ENCODE measurements around the gene KDM5C. TPM values are rescaled to one million over a fixed set of nuclear protein-coding genes. Genes with fewer than 3 reads are reported as not detected.

Gene KDM5C
- total RNA-seq, 4 donors from 2014 or later = 126 to 318 (median 160) TPM

DNA sequence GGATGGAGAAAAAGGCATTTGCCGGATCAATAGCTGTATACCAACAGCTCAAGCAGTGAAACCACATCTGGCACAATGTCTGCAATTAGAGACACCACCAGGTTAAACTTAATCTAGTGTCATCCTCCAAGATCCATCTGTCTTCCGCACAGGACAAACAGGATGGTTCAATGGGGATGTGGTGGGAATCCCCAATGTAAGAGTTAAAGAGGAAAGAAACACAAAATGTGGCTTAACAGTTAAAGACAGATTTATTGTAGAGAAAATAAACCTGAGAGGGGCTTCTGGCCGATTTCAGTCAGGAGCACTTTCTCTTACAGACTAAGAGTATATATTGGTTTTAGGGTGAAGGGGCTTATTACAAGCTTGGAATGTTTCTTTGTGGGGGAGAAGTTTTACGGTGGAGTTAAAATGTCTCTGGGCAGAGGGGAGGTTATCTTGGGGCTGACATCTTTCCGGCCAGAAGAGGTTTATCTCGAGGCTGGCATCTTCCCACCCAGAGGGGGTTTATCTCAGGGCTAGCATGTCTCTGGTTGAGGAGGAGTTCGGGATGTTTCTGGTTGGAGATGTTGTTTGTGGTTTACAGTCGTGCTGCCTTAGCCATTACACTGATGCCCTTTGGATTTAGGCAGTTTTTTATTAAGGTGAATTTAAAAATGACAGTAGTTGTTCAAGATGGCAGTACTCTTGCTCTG lies 69.3 kb downstream of the KDM5C start:
- Histone ChIP-seq H3K36me3 (no peaks in the 10 kb centered on the region), H3K4me1 (no peaks in the 10 kb centered on the region), H3K9me3 (no peaks in the 10 kb centered on the region), H3K4me3 (no peak overlapping the region), H3K27ac (no peak overlapping the region), H3K27me3 (no peaks in the 10 kb centered on the region)
- TF ChIP-seq EP300 (IDR thresholded peaks at IDR 0.05) = no peak
- TF ChIP-seq POLR2AphosphoS5 (IDR thresholded peaks at IDR 0.05) = no peak
- no peak for TF ChIP-seq POLR2A (IDR thresholded peaks at IDR 0.05)
- TF ChIP-seq CTCF (IDR thresholded peaks at IDR 0.05) = no peak
- 81% methylated on average over 8 of the region's 8 CpGs for WGBS
- no peak for DNase-seq (ENCODE audit: low spot score in 2 of 2)

GRCh38 chrX:53153581-53153980 lies 71.4 kb downstream of the KDM5C start:
- no peak overlapping the region for H3K27ac ChIP-seq
- H3K4me1 ChIP-seq = no peaks in the 10 kb centered on the region
- no peaks in the 10 kb centered on the region for H3K9me3 ChIP-seq
- no peaks in the 10 kb centered on the region for H3K36me3 ChIP-seq
- TF ChIP-seq POLR2AphosphoS5 (IDR thresholded peaks at IDR 0.05) = no peak
- TF ChIP-seq CTCF (IDR thresholded peaks at IDR 0.05) = no peak
- TF ChIP-seq EP300 (IDR thresholded peaks at IDR 0.05) = no peak
- no peak for TF ChIP-seq POLR2A (IDR thresholded peaks at IDR 0.05)
- 86% methylated on average over 1 of the region's 1 CpG for WGBS
- H3K27me3 ChIP-seq = no peaks in the 10 kb centered on the region
- no peak for DNase-seq (ENCODE audit: low spot score in 2 of 2)
- H3K4me3 ChIP-seq = no peak overlapping the region

Other genes with a start within 250 kb of the KDM5C start
- 1 to 10 TPM in 1 of 4 donors, under 1 TPM in 3; 0.21 to 2.3 (median 0.72) TPM for gene GPR173, start 176.4 kb downstream of the KDM5C start, total RNA-seq
- 10 to 100 TPM; 29.4 to 60.7 (median 48.4) TPM for gene TSPYL2, start 142.8 kb downstream of the KDM5C start, total RNA-seq
- gene KANTR, start 131.1 kb downstream of the KDM5C start, total RNA-seq = 10 to 100 TPM; 16.2 to 81.3 (median 28.6) TPM
- 10 to 100 TPM; 24.4 to 42.1 (median 28.9) TPM for gene IQSEC2, start 56.4 kb upstream of the KDM5C start, total RNA-seq
- gene SMC1A, start 197.4 kb upstream of the KDM5C start, total RNA-seq = 10 to 100 TPM; 28.9 to 33.9 (median 32.2) TPM
- under 1 TPM in 3 of 4 donors, not detected in 1; 0.34 to 0.56 (median 0.38) TPM for gene RIBC1, start 197.7 kb upstream of the KDM5C start, total RNA-seq
- 100 to 1,000 TPM in 1 of 4 donors, 10 to 100 TPM in 3; 46.6 to 106 (median 93.6) TPM for gene HSD17B10, start 209.2 kb upstream of the KDM5C start, total RNA-seq

All from suprapubic skin (tissue), 4 donors.